PFSK-1 (cell line): ENCODE data around the gene HECTD1.

Experiments
- FOXP2 ChIP-seq: optimal IDR thresholded peaks from 2 replicates; pipeline ENCODE3; 2011; ENCODE audit warnings: borderline replicate concordance, control low read depth, inconsistent platforms; ENCODE audit not compliant: insufficient read depth; ENCODE audit errors: extremely low read length, extremely low read depth
- POLR2AphosphoS5 ChIP-seq: IDR thresholded peaks from 2 replicates; pipeline ENCODE4 v1.6.1; 2012; ENCODE audit warnings: low read depth, mild to moderate bottlenecking, control low read depth, low read length, moderate library complexity
- SIN3A ChIP-seq: IDR thresholded peaks from 2 replicates; pipeline ENCODE4 v1.6.1; 2012; ENCODE audit warnings: mild to moderate bottlenecking, low read length, moderate library complexity, borderline replicate concordance; ENCODE audit not compliant: insufficient read depth
- TAF1 ChIP-seq: IDR thresholded peaks from 2 replicates; pipeline ENCODE4 v1.6.1; 2012; ENCODE audit warnings: low read length, control low read depth, borderline replicate concordance; ENCODE audit not compliant: insufficient read depth
- TF ChIP-seq, protein P1 (sequence below), 2 experiments: IDR thresholded peaks; 2 replicates each; pipeline versions ENCODE4 v1.6.1 to v1.8.0; 2011 to 2012; ENCODE audit warnings: low read depth in 2 of 2, low read length in 2 of 2, control low read depth in 1 of 2, inconsistent platforms in 1 of 2, mild to moderate bottlenecking in 1 of 2, moderate library complexity in 1 of 2; ENCODE audit not compliant: insufficient read depth in 1 of 2

GRCh38 chr14:31196839-31197492 lies 10.6 kb downstream of the HECTD1 start:
- TF ChIP-seq, protein P1, sequence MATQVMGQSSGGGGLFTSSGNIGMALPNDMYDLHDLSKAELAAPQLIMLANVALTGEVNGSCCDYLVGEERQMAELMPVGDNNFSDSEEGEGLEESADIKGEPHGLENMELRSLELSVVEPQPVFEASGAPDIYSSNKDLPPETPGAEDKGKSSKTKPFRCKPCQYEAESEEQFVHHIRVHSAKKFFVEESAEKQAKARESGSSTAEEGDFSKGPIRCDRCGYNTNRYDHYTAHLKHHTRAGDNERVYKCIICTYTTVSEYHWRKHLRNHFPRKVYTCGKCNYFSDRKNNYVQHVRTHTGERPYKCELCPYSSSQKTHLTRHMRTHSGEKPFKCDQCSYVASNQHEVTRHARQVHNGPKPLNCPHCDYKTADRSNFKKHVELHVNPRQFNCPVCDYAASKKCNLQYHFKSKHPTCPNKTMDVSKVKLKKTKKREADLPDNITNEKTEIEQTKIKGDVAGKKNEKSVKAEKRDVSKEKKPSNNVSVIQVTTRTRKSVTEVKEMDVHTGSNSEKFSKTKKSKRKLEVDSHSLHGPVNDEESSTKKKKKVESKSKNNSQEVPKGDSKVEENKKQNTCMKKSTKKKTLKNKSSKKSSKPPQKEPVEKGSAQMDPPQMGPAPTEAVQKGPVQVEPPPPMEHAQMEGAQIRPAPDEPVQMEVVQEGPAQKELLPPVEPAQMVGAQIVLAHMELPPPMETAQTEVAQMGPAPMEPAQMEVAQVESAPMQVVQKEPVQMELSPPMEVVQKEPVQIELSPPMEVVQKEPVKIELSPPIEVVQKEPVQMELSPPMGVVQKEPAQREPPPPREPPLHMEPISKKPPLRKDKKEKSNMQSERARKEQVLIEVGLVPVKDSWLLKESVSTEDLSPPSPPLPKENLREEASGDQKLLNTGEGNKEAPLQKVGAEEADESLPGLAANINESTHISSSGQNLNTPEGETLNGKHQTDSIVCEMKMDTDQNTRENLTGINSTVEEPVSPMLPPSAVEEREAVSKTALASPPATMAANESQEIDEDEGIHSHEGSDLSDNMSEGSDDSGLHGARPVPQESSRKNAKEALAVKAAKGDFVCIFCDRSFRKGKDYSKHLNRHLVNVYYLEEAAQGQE (IDR thresholded peaks at IDR 0.05; ENCODE audit: insufficient read depth in 1 of 2, low read depth in 2 of 2, low read length in 2 of 2): no peak
- no peak for TF ChIP-seq POLR2AphosphoS5
- no peak for TF ChIP-seq SIN3A
- TF ChIP-seq TAF1: no peak
- TF ChIP-seq FOXP2: no peak
